GM19372 (cell line): ENCODE data around the gene IL17A.

Source experiments
- ATAC-seq: cut with Tn5 transposase; IDR thresholded peaks from one replicate; pipeline ENCODE4 v1.9.1; 2021; ENCODE audit warnings: mild to moderate bottlenecking, low read depth, moderate library complexity; ENCODE audit not compliant: unreplicated experiment

IL17A gene

GRCh38 chr6:52186075-52186474 lies at the start of gene IL17A:
TSS of gene IL17A (plus strand) at chr6:52186375. CDS start at chr6:52186432, 57 bp downstream.
- no peak for ATAC-seq

- ATAC-seq: no peak
Measured at GRCh38 chr6:52136934-52137467, 49.2 kb upstream of the IL17A start.

- no peak for ATAC-seq
Measured at GRCh38 chr6:52138284-52138683, 47.9 kb upstream of the IL17A start.

DNA sequence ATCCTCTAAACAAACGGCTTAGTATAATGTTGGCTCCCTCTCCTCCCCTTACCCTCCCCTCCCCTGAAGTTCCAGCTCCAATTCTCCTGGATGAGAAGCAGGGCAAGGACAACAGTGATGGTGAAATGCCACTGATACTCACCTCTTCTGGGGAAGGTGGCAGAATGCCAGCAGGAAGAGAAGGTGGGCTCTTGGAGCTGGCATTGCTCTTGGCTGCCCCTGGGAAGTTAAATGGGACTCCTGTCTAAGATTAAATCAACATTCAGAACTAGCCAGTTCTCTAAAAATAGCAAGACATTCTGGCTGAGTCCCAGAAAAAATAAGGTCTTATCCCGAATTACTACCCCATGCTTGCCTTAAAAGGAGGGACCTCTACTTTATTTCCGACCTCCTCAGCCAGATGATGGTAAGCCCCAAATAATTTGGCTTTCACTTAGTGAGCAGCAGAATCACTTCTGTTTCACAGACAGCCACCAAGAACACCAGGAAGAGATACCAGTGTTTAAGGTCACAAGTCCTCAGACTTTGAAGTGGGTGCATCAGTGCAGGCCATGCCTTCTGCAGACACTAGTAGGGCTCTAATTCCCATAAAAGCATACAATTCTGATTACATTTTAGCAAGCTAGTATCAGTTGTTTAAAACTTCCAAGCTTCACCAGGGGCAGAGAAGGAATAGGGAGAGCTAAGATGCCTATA lies 46.0 kb upstream of the IL17A start:
- ATAC-seq: no peak

DNA sequence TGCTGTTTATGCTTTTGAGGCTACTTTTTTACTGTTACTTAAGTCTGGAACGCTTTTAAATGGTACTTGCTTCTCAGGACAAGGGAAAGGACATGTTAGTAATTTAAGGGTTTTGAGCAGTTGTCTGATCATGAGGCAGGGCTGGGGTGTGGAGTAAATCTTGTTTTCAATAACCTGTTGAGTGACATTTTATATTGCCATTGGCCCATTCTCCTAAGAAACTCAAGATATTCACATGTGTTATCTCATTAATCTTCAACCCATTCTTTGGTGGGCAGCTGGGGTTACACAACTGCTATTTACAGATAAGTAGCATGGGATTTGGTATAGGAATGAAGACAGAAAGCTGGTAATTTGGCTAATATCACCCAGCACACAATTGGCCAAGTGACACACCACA lies 44.6 kb upstream of the IL17A start:
- no peak for ATAC-seq

DNA sequence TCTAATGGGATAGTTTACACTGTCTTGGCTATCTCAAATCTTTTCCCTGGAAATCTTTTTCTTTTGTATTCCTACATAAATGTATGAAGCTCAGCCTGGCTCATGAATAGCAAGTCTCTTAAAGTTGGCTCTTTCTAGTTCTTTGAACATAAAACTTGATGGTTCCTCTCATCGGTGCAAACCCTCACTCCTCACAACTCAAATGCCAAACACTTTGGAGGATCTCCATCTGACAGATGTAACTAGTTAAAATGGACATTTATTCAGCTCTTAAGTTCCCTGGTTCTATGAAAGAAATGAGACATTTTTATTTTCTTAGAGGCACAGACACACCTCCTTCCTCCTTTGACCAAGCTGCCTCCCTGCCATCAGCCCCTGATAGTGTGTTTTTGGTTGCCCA lies 43.6 kb upstream of the IL17A start:
- ATAC-seq: no peak

DNA sequence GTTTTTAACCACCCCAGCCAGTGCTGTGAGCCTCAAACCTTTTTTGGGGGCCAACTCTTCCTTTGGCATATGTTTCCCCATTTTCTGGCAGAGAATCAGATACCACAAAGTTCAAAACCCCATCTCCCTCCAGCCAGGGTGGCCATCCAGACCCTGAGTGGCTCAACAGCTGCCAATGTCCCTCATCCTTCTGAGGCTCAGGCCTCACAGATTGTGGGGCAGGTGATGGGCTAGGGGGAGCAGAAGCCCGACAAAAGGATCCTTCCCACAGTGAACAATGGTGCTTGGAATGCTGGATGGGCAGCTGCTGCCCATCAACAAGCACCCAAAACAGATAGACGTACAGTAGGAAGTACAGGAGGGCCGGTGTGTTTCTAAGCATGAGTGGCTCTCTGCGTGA lies 42.6 kb upstream of the IL17A start:
- no peak for ATAC-seq

GRCh38 chr6:52144196-52145076 lies 41.7 kb upstream of the IL17A start:
- no peak for ATAC-seq

DNA sequence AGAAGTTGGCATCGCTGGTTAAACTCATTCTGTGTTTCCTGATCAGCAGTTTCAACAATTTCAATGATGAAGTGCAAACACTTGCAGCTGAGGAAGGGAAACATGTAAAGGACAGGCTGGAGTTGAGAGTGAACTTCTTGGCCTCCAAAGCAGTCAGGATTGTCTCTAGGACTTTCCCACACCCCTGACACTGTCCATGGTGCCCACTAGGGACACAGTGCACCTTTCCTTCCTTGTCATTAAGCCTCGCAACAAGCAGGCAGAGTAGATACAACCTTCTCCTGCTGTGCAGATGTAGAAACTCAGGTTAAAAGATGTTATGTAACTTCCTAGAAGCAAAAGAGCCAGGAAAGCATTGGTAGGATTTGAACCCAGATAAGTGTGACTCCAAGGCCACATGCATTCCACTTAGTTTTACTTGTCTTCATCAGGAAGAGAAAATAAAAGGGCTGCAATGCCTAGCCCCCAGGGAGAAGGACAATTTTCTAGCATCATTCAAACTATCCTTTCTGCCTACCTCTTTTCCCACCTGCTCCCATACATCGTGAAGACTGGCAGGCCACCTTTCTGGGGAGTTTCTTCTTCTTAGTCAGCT lies 39.2 kb upstream of the IL17A start:
- no peak for ATAC-seq

- no peak for ATAC-seq
Measured at GRCh38 chr6:52149076-52149475, 37.1 kb upstream of the IL17A start.

GRCh38 chr6:52149949-52150348 lies 36.2 kb upstream of the IL17A start:
- no peak for ATAC-seq

DNA sequence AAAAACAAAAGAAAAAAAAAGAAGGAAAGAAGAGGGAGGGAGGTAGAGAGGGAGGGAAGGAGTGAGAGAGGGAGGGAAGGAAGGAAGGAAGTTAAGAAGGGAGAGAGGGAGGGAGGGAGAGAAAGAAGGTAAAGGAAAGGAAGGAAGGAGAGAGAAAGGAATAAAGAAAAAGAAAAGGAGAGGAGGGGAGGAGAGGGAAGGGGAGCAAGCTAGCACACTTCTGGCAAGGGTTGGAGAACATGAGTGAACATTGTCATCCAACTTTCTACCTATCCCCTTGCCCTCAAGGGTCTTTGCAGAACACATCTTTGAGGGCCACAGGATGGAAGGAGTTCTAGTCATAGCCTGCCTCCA lies 34.1 kb upstream of the IL17A start:
- no peak for ATAC-seq

DNA sequence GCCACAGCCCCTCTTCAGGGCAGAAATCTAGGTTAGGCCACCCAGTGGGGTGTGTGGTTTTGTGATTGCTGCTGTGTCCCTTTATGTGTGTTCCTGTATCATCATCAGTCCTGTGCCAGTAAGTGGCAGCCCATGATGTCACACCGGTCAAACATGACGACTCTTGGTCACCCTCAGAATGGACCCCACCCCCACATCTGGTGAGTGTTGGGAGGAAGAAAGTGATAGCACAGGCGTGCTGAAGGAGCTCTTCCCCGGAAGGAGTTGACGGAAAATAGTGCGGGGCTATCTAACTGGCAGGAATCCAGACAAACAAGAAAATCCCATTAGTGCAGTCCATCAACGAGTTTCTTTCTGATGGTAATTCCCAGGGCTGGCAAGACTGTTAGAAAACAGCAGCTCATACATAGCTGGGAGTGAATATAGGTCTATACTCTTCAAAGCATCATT lies 33.4 kb upstream of the IL17A start:
- ATAC-seq: no peak

DNA sequence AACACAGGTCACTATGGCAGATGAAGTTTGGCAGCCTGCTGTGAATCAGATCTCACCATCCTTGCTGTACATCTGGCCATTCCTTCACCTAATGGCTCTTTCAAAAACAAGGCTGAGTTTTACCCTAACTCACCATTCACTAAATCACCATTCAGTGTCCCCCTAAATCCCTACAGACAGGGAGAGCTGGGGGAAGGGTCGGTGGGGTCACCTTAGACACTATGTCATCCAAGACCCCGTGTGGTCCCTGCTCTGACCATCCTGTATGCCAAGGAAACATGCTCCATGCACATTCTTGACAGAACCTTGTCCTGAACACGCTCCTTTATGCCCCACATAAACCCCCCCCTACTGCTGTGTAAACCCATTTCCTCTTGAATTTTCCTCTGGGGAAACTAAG lies 31.8 kb upstream of the IL17A start:
- ATAC-seq: no peak

- ATAC-seq: peak; percentile 87
Measured at GRCh38 chr6:52155791-52156576, 30.2 kb upstream of the IL17A start.

GRCh38 chr6:52157301-52157941 lies 28.8 kb upstream of the IL17A start:
- ATAC-seq: peak; percentile 49

DNA sequence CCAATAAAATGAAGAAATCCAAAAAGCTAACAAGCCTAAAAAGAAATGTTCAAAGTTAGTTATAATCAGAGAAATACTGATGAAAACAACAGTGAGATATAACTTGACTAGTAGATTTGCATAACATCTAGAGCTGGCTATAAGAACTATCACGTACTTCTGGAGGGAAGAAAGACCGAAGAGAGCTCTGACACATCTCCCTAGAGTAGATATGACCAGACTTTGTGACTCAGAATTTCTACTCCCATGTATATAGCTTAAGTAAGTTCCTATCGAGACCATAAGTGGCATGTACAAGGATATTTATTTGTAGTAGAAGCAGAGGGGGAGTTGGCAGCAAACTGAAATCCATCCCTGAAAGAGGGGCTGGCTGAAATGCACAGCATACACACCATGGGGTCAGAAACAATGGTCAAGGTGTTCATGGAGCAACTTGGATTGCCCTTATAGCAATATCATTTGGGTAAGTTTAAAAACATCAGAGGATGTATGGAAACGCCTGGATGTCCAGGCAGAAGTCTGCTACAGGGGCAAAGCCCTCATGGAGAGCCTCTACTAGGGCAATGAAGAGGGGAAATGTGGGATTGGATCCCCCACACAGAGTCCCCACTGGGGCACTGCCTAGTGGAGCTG lies 25.6 kb upstream of the IL17A start:
- ATAC-seq: no peak

DNA sequence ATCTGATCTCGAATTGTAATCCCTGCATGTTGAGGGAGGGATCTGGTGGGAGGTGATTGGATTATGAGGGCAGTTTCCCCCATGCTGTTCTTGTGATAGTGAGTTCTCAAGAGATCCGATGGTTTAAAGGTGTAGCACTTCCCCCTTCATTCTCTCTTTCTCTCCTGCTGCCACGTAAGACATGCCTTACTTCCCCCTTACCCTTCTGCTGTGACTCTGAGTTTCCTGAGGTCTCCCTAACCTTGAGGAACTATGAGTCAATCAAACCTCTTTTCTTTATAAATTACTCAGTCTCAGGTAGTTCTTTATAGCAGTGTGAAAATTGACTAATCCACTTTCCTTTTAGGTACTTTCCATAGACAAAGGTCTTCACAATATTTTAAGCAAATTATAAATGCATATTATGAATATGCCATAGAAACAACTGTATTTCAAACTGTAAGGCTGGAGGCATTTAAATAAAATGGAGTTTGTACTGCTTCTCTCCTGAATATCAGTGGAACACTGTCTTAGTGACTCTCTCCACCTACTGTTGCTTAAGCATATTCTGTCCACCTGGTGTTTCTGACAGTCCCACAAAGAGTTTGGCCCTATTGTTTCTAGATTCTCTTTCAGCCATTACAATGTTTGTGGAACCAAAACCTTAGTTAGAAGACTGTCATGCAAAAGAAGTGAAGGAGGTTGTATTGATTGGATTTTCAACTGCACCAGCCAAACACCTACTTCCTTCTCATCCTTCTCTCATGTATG lies 24.3 kb upstream of the IL17A start:
- no peak for ATAC-seq
